ENCODE measurements around the gene MRPS14. TPM values are rescaled to one million over a fixed set of nuclear protein-coding genes. Genes with fewer than 3 reads are reported as not detected.
"Not testable (repeated sequence)": the region's sequence is repeated elsewhere in the genome, so short reads cannot be mapped to it uniquely, and the experiment has no call there.

The MRPS14 gene
- total RNA-seq, 1 donor from 2014 or later: 36.9 TPM

GRCh38 chr1:175045519-175045918 is 22.3 kb upstream of the MRPS14 start:
- H3K27ac Mint-ChIP-seq: no peak overlapping the region
- no peak overlapping the region for H3K4me3 Mint-ChIP-seq
- peaks cover 28% of the 10 kb centered on the region for H3K27me3 Mint-ChIP-seq
- intact Hi-C loops (cut with micrococcal nuclease): no loop called here
- ChIA-PET CTCF (no interaction called here), POLR2A (no interaction called here)
- ATAC-seq (ENCODE audit: low read depth) (no peak), DNase-seq (no peak)
- TF ChIP-seq, protein P1, sequence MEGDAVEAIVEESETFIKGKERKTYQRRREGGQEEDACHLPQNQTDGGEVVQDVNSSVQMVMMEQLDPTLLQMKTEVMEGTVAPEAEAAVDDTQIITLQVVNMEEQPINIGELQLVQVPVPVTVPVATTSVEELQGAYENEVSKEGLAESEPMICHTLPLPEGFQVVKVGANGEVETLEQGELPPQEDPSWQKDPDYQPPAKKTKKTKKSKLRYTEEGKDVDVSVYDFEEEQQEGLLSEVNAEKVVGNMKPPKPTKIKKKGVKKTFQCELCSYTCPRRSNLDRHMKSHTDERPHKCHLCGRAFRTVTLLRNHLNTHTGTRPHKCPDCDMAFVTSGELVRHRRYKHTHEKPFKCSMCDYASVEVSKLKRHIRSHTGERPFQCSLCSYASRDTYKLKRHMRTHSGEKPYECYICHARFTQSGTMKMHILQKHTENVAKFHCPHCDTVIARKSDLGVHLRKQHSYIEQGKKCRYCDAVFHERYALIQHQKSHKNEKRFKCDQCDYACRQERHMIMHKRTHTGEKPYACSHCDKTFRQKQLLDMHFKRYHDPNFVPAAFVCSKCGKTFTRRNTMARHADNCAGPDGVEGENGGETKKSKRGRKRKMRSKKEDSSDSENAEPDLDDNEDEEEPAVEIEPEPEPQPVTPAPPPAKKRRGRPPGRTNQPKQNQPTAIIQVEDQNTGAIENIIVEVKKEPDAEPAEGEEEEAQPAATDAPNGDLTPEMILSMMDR (IDR thresholded peaks at IDR 0.05): no peak
- no peaks in the 10 kb centered on the region for H3K9me3 Mint-ChIP-seq
- no peaks in the 10 kb centered on the region for H3K36me3 Mint-ChIP-seq (ENCODE audit: low read depth)
- H3K4me1 Mint-ChIP-seq: no peaks in the 10 kb centered on the region

DNA sequence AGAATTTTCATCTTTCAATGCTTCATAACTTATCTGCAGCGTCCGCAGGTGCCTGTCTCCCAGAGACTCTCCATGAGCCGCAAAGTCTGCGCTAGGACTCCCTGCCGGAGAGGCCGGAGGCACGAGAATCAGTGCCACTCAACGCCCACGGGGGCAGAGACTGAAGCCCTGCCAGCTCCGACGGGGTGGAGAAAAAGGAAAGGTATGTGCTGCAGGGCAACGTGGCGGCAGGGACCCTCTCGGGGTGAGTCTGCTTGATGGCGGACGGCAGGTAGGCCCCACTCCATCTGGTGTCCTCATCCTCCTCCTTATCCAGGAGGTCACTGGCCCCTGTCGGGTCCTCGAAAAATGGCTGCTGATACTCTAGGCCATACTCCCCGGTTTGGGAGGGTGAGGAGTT is 21.9 kb upstream of the MRPS14 start:
- Mint-ChIP-seq H3K9me3 (no peaks in the 10 kb centered on the region), H3K36me3 (ENCODE audit: low read depth) (no peaks in the 10 kb centered on the region), H3K27me3 (peaks cover 28% of the 10 kb centered on the region), H3K27ac (no peak overlapping the region), H3K4me1 (no peaks in the 10 kb centered on the region), H3K4me3 (no peak overlapping the region)
- CTCF ChIA-PET: no interaction called here
- ATAC-seq (ENCODE audit: low read depth) (no peak), DNase-seq (no peak)
- POLR2A ChIA-PET: no interaction called here
- intact Hi-C loops (cut with micrococcal nuclease): no loop called here
- TF ChIP-seq, protein P1 (IDR thresholded peaks at IDR 0.05): no peak

DNA sequence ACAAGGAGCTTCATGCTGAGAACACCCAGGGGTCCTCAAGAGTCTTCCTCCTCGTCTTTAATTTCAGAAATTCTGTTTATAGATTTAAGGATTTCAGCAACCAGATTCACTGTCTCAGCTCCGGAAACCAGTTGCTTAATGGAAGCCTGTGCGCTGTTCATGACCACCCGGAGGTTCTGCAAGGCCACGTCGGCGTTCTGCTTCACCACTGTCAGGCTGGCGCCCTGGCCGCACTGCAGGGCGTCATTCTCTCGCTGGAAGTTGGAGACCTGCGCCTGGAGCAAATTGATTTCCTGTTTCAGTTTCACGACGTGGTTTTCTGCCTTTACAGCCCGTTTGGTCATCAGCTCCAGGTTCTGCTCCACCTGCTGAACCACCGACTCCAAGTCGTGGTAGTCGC is 21.4 kb upstream of the MRPS14 start:
- ATAC-seq (ENCODE audit: low read depth); H3K4me3 Mint-ChIP-seq; POLR2A ChIA-PET; H3K27ac Mint-ChIP-seq; CTCF ChIA-PET; H3K9me3 Mint-ChIP-seq; H3K36me3 Mint-ChIP-seq (ENCODE audit: low read depth); H3K4me1 Mint-ChIP-seq; intact Hi-C loops (cut with micrococcal nuclease); DNase-seq: not testable (repeated sequence)
- H3K27me3 Mint-ChIP-seq: peaks cover 27% of the 10 kb centered on the region

GRCh38 chr1:175043824-175044223 is 20.6 kb upstream of the MRPS14 start:
- Mint-ChIP-seq H3K4me1 (no peaks in the 10 kb centered on the region), H3K4me3 (no peak overlapping the region), H3K36me3 (ENCODE audit: low read depth) (no peaks in the 10 kb centered on the region), H3K27ac (no peak overlapping the region), H3K27me3 (peaks cover 21% of the 10 kb centered on the region), H3K9me3 (no peaks in the 10 kb centered on the region)
- ATAC-seq (ENCODE audit: low read depth): no peak
- POLR2A ChIA-PET: no interaction called here
- CTCF ChIA-PET: no interaction called here
- intact Hi-C loops (cut with micrococcal nuclease): no loop called here
- DNase-seq: no peak
- TF ChIP-seq, protein P1 (IDR thresholded peaks at IDR 0.05): no peak

- peaks cover 11% of the 10 kb centered on the region for H3K27me3 Mint-ChIP-seq
- DNase-seq (no peak), ATAC-seq (ENCODE audit: low read depth) (no peak)
- no peak overlapping the region for H3K27ac Mint-ChIP-seq
- no peaks in the 10 kb centered on the region for H3K36me3 Mint-ChIP-seq (ENCODE audit: low read depth)
- H3K9me3 Mint-ChIP-seq: no peaks in the 10 kb centered on the region
- TF ChIP-seq, protein P1 (IDR thresholded peaks at IDR 0.05): no peak
- no peaks in the 10 kb centered on the region for H3K4me1 Mint-ChIP-seq
- CTCF ChIA-PET: no interaction called here
- POLR2A ChIA-PET: no interaction called here
- intact Hi-C loops (cut with micrococcal nuclease): no loop called here
- H3K4me3 Mint-ChIP-seq: no peak overlapping the region
Observed at GRCh38 chr1:175042650-175043049, 19.4 kb upstream of the MRPS14 start.

- CTCF ChIA-PET: interaction anchor here (1.4 kb wide), 1 partner anchor 11 kb away, joined by 4 read pairs; no protein-coding TSS in a partner anchor
- intact Hi-C loops (cut with micrococcal nuclease): no loop called here
- DNase-seq: no peak
- TF ChIP-seq, protein P1 (IDR thresholded peaks at IDR 0.05): no peak
- POLR2A ChIA-PET: no interaction called here
- Mint-ChIP-seq H3K4me3 (no peak overlapping the region), H3K9me3 (no peaks in the 10 kb centered on the region), H3K4me1 (no peaks in the 10 kb centered on the region), H3K27ac (no peak overlapping the region), H3K27me3 (peaks cover 9% of the 10 kb centered on the region), H3K36me3 (ENCODE audit: low read depth) (no peaks in the 10 kb centered on the region)
- no peak for ATAC-seq (ENCODE audit: low read depth)
Observed at GRCh38 chr1:175040324-175040879, 17.2 kb upstream of the MRPS14 start.

All from activated B cell treated with CpG ODN at 0.5 μM for 24 hours (primary cell).